Lower lobe of right lung (tissue), 2 donors: ENCODE results near the gene GAB4. TPM values are rescaled to one million over a fixed set of nuclear protein-coding genes. Genes with fewer than 3 reads are reported as not detected.

ENCODE experiments used
- ATAC-seq, 2 donors: fragments of 200-7000 bp; cut with Tn5 transposase; one replicate each; pipeline ENCODE4 v1.9.1; 2020 to 2022; ENCODE audit warnings: mild to moderate bottlenecking in 2 of 2, moderate library complexity in 2 of 2
- DNase-seq: peaks from one replicate; pipeline ENCODE4 v3.0.0-alpha.2; 2020
- H3K27ac ChIP-seq: fragments of 200-600 bp; one replicate; pipeline ENCODE4 v1.8.0; 2022
- H3K27me3 ChIP-seq: fragments of 200-600 bp; one replicate; pipeline ENCODE4 v1.8.0; 2022; ENCODE audit warnings: low read depth
- H3K36me3 ChIP-seq: fragments of 200-600 bp; one replicate; pipeline ENCODE4 v1.8.0; 2022; ENCODE audit warnings: mild to moderate bottlenecking
- H3K4me1 ChIP-seq: fragments of 200-600 bp; one replicate; pipeline ENCODE4 v1.8.0; 2022
- H3K4me3 ChIP-seq: fragments of 200-600 bp; one replicate; pipeline ENCODE4 v1.8.0; 2022; ENCODE audit warnings: mild to moderate bottlenecking
- H3K9me3 ChIP-seq: fragments of 200-600 bp; one replicate; pipeline ENCODE4 v1.8.0; 2022
- CTCF ChIP-seq: fragments of 200-600 bp; IDR thresholded peaks from one replicate; pipeline ENCODE4 v1.8.0; 2022; ENCODE audit warnings: antibody characterized with exemption, mild to moderate bottlenecking
- intact Hi-C: fragments of 100-400 bp; cut with DNase I; formaldehyde crosslinking; loops from one replicate; pipeline ENCODE4 v1.11.0; 2022
- total RNA-seq: library from RNA; stranded (reverse); fragmentation: NEBNext Ultra II Directional; extraction: Animal tissue kit (Norgen Biotek cat#: 25700); gene quantifications from one replicate; pipeline ENCODE4 v1.2.1, GENCODE V29; 2021
- donor health status: DM: no; HTN: yes; CAD: no; lungs with severe emphysema.

Gene GAB4
- total RNA-seq, 1 donor from 2014 or later, result not detected

DNA sequence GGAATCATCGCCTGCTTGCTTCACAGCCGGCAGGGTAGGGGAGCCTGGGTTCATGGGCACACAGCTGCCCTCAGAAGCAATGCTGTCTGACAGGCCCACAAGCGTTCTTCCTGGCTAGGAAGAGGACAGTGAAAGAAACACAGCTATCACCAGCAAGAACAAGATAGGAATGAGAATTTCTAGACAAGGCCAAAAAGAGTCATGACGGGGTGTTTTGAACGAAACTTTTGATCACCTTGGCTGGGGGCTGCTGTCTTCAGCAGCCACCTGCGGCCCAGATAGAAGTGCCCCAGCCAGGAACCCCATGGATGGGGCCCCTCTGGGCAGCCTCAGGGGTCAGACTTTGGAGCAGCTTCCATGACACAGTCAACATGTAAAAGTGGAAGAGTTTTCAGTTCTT lies 41.8 kb downstream of the GAB4 start:
- Histone ChIP-seq H3K4me1 (no peaks in the 10 kb centered on the region), H3K36me3 (no peaks in the 10 kb centered on the region), H3K9me3 (no peaks in the 10 kb centered on the region), H3K27me3 (no peaks in the 10 kb centered on the region), H3K4me3 (no peak overlapping the region), H3K27ac (no peak overlapping the region)
- no peak for DNase-seq
- intact Hi-C loops, result no loop called here
- ATAC-seq, result no peak
- TF ChIP-seq CTCF, result no peak

GRCh38 chr22:16965560-16965959 lies 42.5 kb downstream of the GAB4 start:
- Histone ChIP-seq H3K4me3 (no peak overlapping the region), H3K9me3 (no peaks in the 10 kb centered on the region), H3K36me3 (no peaks in the 10 kb centered on the region), H3K27me3 (no peaks in the 10 kb centered on the region), H3K4me1 (no peaks in the 10 kb centered on the region), H3K27ac (no peak overlapping the region)
- TF ChIP-seq CTCF, result no peak
- intact Hi-C loops, result no loop called here
- ATAC-seq (no peak), DNase-seq (no peak)

DNA sequence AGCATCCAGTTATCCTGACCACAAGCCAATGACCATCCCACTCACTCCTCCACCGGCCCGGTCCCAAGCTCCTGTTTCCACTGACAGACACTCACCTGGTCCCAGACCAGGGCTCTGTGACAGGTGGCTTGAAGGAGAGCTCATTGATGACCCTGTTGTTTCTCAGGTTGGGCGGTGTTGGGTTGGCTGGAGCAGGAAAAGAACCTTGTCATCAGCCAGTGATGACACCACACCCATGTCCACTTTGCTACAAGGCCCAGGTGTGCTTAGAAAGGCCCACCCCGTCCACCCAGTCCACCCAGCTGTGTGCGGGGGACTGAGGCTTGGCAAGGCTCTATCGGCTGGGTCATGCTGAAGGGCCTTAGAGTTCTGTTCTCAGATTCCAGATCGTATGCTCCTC lies 42.9 kb downstream of the GAB4 start:
- no peaks in the 10 kb centered on the region for H3K27me3 ChIP-seq
- no peak for ATAC-seq
- intact Hi-C loops, result no loop called here
- no peaks in the 10 kb centered on the region for H3K4me1 ChIP-seq
- H3K27ac ChIP-seq, result no peak overlapping the region
- H3K9me3 ChIP-seq, result no peaks in the 10 kb centered on the region
- H3K36me3 ChIP-seq, result no peaks in the 10 kb centered on the region
- DNase-seq, result no peak
- no peak overlapping the region for H3K4me3 ChIP-seq
- TF ChIP-seq CTCF, result no peak

- H3K4me3 ChIP-seq, result no peak overlapping the region
Measured at GRCh38 chr22:16964366-16964765, 43.7 kb downstream of the GAB4 start.

GRCh38 chr22:16963189-16963945 lies 44.7 kb downstream of the GAB4 start:
- TF ChIP-seq CTCF, result no peak
- no peak for DNase-seq

More at GRCh38 chr22:16964366-16964765, 43.7 kb downstream of the GAB4 start:
- intact Hi-C loops, result no loop called here
- H3K9me3 ChIP-seq, result no peaks in the 10 kb centered on the region
- no peak for TF ChIP-seq CTCF
- H3K36me3 ChIP-seq, result no peaks in the 10 kb centered on the region
- no peaks in the 10 kb centered on the region for H3K27me3 ChIP-seq
- ATAC-seq (no peak), DNase-seq (no peak)
- H3K27ac ChIP-seq, result no peak overlapping the region
- no peaks in the 10 kb centered on the region for H3K4me1 ChIP-seq

More at GRCh38 chr22:16963189-16963945, 44.7 kb downstream of the GAB4 start:
- no peak overlapping the region for H3K4me3 ChIP-seq
- H3K27me3 ChIP-seq, result no peaks in the 10 kb centered on the region
- no peaks in the 10 kb centered on the region for H3K4me1 ChIP-seq
- ATAC-seq, result no peak
- no peak overlapping the region for H3K27ac ChIP-seq
- H3K36me3 ChIP-seq, result no peaks in the 10 kb centered on the region
- H3K9me3 ChIP-seq, result no peaks in the 10 kb centered on the region
- intact Hi-C loops, result no loop called here
